MCF 10A (cell line): ENCODE measurements around the gene CCM2L. TPM values are rescaled to one million over a fixed set of nuclear protein-coding genes. Genes with fewer than 3 reads are reported as not detected.

Experiments used
- BruUV-seq: library from RNA; stranded (reverse); fragments of 400-500 nt; replicated peaks from 2 replicates; lab custom pipeline; 2021; lab: Mats Ljungman, UMichigan
- CTCF ChIA-PET: fragments of 300-600 bp; sonication (Branson Sonifier 250); formaldehyde crosslinking; extraction: SDS; loops from one replicate; lab custom pipeline; 2021; ENCODE audit warnings: antibody characterized with exemption, inconsistent platforms; lab: Yijun Ruan, JAX
- POLR2A ChIA-PET: fragments of 300-600, 350-650 bp; sonication (Branson Sonifier 250); formaldehyde crosslinking; extraction: SDS; loops from one replicate; lab custom pipeline; 2020; ENCODE audit warnings: antibody characterized with exemption, inconsistent platforms; lab: Yijun Ruan, JAX
- DNase-seq: peaks from one replicate; pipeline ENCODE4 v3.0.0-alpha.2; 2018; ENCODE audit not compliant: unreplicated experiment
- H3K27ac Mint-ChIP-seq: one replicate; pipeline ENCODE4 v1.8.0; 2022; ENCODE audit warnings: mild to moderate bottlenecking, low read depth, mixed read lengths; ENCODE audit not compliant: unreplicated experiment
- H3K27me3 Mint-ChIP-seq: one replicate; pipeline ENCODE4 v1.8.0; 2022; ENCODE audit warnings: mixed read lengths; ENCODE audit not compliant: insufficient read depth, unreplicated experiment
- H3K36me3 Mint-ChIP-seq: one replicate; pipeline ENCODE4 v1.8.0; 2022; ENCODE audit warnings: mild to moderate bottlenecking, moderate library complexity, mixed read lengths; ENCODE audit not compliant: insufficient read depth, unreplicated experiment
- H3K4me1 Mint-ChIP-seq: one replicate; pipeline ENCODE4 v1.8.0; 2022; ENCODE audit warnings: mixed read lengths; ENCODE audit not compliant: insufficient read depth, unreplicated experiment
- H3K4me3 Mint-ChIP-seq: one replicate; pipeline ENCODE4 v1.8.0; 2022; ENCODE audit warnings: mild to moderate bottlenecking, moderate library complexity, mixed read lengths; ENCODE audit not compliant: unreplicated experiment
- H3K9me3 Mint-ChIP-seq: one replicate; pipeline ENCODE4 v1.8.0; 2022; ENCODE audit warnings: mixed read lengths; ENCODE audit not compliant: unreplicated experiment
- intact Hi-C: fragments of 100-400 bp; cut with micrococcal nuclease; formaldehyde crosslinking; loops from 2 replicates; pipeline ENCODE4 v1.14.1; 2022
- total RNA-seq: library from RNA; stranded (reverse); gene quantifications from 2 replicates; pipeline ENCODE4 v1.2.3, GENCODE V29; 2022
- TF ChIP-seq, protein P1 (sequence below): fragments of 200-600 bp; IDR thresholded peaks from one replicate; pipeline ENCODE4 v1.8.0; 2022; ENCODE audit warnings: antibody characterized with exemption, mild to moderate bottlenecking; ENCODE audit not compliant: unreplicated experiment

The CCM2L gene
- total RNA-seq, 1 experiment from 2014 or later, result not detected

DNA sequence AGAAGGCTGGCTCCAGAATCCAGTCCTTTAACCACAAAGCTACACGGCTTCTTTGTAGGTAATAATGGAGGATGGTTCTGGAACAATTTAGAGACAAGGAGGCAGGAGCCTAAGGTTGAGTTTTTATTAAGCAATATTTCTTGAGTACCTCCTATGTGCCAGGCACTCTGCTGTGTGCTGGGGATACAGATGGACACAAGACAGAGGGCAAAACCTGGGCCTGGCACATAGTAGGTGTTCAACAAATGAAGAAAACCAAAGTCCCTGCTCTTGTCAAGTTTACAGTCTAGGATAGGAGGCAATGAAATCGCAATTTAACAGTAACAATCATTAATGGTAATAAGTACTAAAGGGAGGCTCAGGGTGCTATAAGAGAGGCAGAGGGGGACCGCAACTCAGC lies 17.4 kb downstream of the CCM2L start:
- no peaks in the 10 kb centered on the region for H3K4me1 Mint-ChIP-seq
- no peak for DNase-seq
- H3K36me3 Mint-ChIP-seq, result no peaks in the 10 kb centered on the region
- H3K4me3 Mint-ChIP-seq, result no peak overlapping the region
- no TSS peak for BruUV-seq
- ChIA-PET POLR2A (no interaction called here), CTCF (interaction anchor here (0.6 to 12.2 kb wide), 8 partner anchors 10 to 205 kb away, joined by 3 to 180 read pairs (median 4); partner anchors contain the start of gene PDRG1)
- TF ChIP-seq, protein P1, sequence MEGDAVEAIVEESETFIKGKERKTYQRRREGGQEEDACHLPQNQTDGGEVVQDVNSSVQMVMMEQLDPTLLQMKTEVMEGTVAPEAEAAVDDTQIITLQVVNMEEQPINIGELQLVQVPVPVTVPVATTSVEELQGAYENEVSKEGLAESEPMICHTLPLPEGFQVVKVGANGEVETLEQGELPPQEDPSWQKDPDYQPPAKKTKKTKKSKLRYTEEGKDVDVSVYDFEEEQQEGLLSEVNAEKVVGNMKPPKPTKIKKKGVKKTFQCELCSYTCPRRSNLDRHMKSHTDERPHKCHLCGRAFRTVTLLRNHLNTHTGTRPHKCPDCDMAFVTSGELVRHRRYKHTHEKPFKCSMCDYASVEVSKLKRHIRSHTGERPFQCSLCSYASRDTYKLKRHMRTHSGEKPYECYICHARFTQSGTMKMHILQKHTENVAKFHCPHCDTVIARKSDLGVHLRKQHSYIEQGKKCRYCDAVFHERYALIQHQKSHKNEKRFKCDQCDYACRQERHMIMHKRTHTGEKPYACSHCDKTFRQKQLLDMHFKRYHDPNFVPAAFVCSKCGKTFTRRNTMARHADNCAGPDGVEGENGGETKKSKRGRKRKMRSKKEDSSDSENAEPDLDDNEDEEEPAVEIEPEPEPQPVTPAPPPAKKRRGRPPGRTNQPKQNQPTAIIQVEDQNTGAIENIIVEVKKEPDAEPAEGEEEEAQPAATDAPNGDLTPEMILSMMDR, result no peak
- no peaks in the 10 kb centered on the region for H3K9me3 Mint-ChIP-seq
- intact Hi-C loops, result no loop called here
- peaks cover 44% of the 10 kb centered on the region for H3K27me3 Mint-ChIP-seq
- H3K27ac Mint-ChIP-seq, result no peak overlapping the region

DNA sequence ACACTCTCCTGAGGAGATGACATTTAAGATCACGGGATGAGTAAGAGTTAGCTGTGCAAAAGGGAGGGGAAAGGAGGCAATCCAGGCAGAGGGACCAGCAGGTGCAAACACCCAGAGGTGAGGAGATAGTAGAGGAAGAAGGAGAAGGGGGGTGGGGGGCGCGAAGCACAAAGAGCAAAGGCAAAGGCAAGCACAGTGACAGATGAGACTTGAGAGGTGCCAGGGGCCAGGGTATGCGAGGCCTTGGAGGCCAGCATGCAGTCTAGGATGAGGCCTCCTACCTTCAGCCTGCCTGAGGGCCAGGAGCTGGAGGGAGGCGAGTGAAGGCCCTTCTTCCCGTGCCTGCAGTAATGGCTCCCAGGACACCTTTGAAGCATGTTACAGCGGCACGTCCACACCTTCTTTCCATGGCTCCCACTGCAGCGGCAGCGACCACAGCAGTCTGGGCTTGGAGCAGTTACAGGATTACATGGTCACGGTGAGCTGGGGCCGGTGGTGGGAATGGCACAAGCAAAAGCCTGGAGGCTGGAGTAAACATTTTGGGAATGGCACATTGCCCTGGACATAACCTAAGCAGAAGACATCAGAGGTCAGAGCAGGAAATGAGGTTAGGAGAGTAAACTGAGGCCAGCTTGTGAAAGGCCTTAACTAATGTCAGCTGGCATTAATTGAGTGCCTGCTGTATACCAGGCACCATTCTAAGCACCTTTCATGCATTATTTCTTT lies 18.6 kb downstream of the CCM2L start:
- H3K36me3 Mint-ChIP-seq, result no peaks in the 10 kb centered on the region
- H3K4me3 Mint-ChIP-seq, result no peak overlapping the region
- CTCF ChIA-PET, result interaction anchor here (0.5 to 12.2 kb wide), 19 partner anchors 9 to 527 kb away, joined by 3 to 180 read pairs (median 6); partner anchors contain the start of genes MYLK2 and PDRG1
- POLR2A ChIA-PET, result interaction anchor here (0.7 to 1.2 kb wide), 2 partner anchors 174 to 204 kb away, joined by 3 read pairs; no protein-coding TSS in a partner anchor
- no peak for DNase-seq
- no peaks in the 10 kb centered on the region for H3K4me1 Mint-ChIP-seq
- no peaks in the 10 kb centered on the region for H3K9me3 Mint-ChIP-seq
- TF ChIP-seq, protein P1, result no peak
- no peak overlapping the region for H3K27ac Mint-ChIP-seq
- BruUV-seq, result no TSS peak
- intact Hi-C loops, result no loop called here
- peaks cover 44% of the 10 kb centered on the region for H3K27me3 Mint-ChIP-seq

GRCh38 chr20:32029561-32029960 lies 19.3 kb downstream of the CCM2L start:
- H3K27ac Mint-ChIP-seq, result no peak overlapping the region
- CTCF ChIA-PET, result interaction anchor here (0.5 to 12.2 kb wide), 21 partner anchors 8 to 280 kb away, joined by 3 to 180 read pairs (median 6); partner anchors contain the start of genes MYLK2 and PDRG1
- H3K36me3 Mint-ChIP-seq, result no peaks in the 10 kb centered on the region
- no peak overlapping the region for H3K4me3 Mint-ChIP-seq
- H3K27me3 Mint-ChIP-seq, result peaks cover 44% of the 10 kb centered on the region
- DNase-seq, result no peak
- POLR2A ChIA-PET, result interaction anchor here (1.2 kb wide), 2 partner anchors 17 to 175 kb away, joined by 3 read pairs; no protein-coding TSS in a partner anchor
- H3K4me1 Mint-ChIP-seq, result no peaks in the 10 kb centered on the region
- H3K9me3 Mint-ChIP-seq, result no peaks in the 10 kb centered on the region
- no TSS peak for BruUV-seq
- intact Hi-C loops, result no loop called here
- TF ChIP-seq, protein P1, result no peak
